ENCODE results near the gene KDM4B. TPM values are rescaled to one million over a fixed set of nuclear protein-coding genes. Genes with fewer than 3 reads are reported as not detected.
"Not testable (repeated sequence)": the region's sequence is repeated elsewhere in the genome, so short reads cannot be mapped to it uniquely, and the experiment has no call there.

KDM4B gene
- total RNA-seq, 2 experiments from 2014 or later: 44.9 to 47.0 TPM

DNA sequence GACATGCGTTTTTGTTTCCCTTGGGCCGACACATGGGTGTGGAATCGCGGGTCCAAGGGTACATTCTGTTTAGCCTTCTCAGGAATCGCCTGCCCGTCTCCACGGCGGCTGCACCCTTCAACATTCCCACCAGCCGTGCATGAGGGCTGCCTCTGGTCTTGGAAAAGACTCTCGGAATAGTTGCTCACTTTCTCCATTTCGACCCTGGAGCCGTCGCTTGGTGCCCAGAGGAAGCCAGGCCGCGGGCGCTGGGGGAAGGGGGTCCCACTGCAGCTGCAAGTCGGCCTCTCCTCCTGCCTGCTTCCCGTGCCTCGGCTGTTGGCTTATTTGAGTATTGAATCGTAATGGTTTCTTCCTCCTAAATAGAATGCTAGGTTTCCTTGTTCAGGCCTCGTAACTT, 51.5 kb downstream of the KDM4B start:
- ATAC-seq (no peak), DNase-seq (no peak)
- Mint-ChIP-seq H3K27me3 (ENCODE audit: low read depth) (no peaks in the 10 kb centered on the region), H3K4me1 (ENCODE audit: low read depth) (no peaks in the 10 kb centered on the region), H3K27ac (no peak overlapping the region), H3K4me3 (no peak overlapping the region), H3K36me3 (ENCODE audit: low read depth) (peaks cover 5% of the 10 kb centered on the region), H3K9me3 (ENCODE audit: insufficient read depth) (no peaks in the 10 kb centered on the region)
- ChIA-PET POLR2A (no interaction called here), CTCF (no interaction called here)

- Mint-ChIP-seq H3K4me3 (no peak overlapping the region), H3K4me1 (ENCODE audit: low read depth) (no peaks in the 10 kb centered on the region), H3K27ac (no peak overlapping the region), H3K27me3 (ENCODE audit: low read depth) (no peaks in the 10 kb centered on the region), H3K36me3 (ENCODE audit: low read depth) (peaks cover 5% of the 10 kb centered on the region), H3K9me3 (ENCODE audit: insufficient read depth) (no peaks in the 10 kb centered on the region)
- POLR2A ChIA-PET: interaction anchor here (0.6 kb wide), 1 partner anchor 329 kb away, joined by 4 read pairs; no protein-coding TSS in a partner anchor
- no peak for DNase-seq
- no peak for ATAC-seq
- CTCF ChIA-PET: no interaction called here
These were observed 52.1 kb downstream of the KDM4B start for GRCh38 chr19:5021046-5021445.

DNA sequence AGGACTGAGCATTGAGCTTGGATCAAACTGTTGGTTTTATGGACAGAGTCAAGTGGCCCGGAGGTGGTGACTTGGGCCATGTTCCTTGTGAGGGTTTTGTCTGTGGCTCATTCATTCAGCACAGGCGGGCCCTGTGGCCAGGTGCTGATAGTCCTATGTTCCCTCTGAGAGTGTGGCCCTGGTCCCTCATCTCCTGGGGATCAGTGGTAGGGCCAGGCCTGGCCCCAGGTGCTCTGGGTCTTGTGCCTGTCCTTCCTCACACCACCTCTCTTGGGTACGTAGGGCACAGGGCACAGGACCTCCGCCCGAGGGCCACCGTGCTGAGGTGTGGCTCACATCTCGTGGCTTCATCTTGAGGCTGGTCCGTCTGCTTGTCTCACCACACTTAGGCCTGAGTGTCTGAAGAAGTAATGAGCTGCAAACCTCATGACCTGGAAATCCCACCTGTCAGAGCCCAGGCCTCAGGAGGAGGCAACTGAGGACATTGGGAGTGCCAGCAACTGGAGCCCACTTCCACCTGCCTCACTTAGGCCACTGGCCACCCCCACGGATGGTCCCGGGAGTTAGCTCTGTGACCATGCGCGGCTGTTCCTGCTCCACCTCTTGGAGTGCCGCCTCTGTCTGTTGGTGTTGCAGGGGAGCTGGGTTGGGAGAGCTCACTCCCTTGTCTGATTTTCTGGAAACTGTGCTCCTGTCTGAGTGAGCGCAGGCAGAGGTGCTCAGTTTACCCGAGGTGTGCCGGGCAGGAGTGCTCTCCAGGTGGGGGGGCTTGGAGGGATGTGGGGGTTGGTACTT, 53.4 kb downstream of the KDM4B start:
- H3K27ac Mint-ChIP-seq: no peak overlapping the region
- H3K36me3 Mint-ChIP-seq (ENCODE audit: low read depth): peaks cover 5% of the 10 kb centered on the region
- no peaks in the 10 kb centered on the region for H3K27me3 Mint-ChIP-seq (ENCODE audit: low read depth)
- no peak for ATAC-seq
- no peaks in the 10 kb centered on the region for H3K9me3 Mint-ChIP-seq (ENCODE audit: insufficient read depth)
- ChIA-PET CTCF (interaction anchor here (1.1 kb wide), 1 partner anchor 8 kb away, joined by 5 read pairs; no protein-coding TSS in a partner anchor), POLR2A (no interaction called here)
- no peak for DNase-seq
- no peak overlapping the region for H3K4me3 Mint-ChIP-seq
- no peaks in the 10 kb centered on the region for H3K4me1 Mint-ChIP-seq (ENCODE audit: low read depth)

- POLR2A ChIA-PET: no interaction called here
- CTCF ChIA-PET: no interaction called here
- Mint-ChIP-seq H3K27me3 (ENCODE audit: low read depth) (no peaks in the 10 kb centered on the region), H3K9me3 (ENCODE audit: insufficient read depth) (no peaks in the 10 kb centered on the region), H3K4me1 (ENCODE audit: low read depth) (no peaks in the 10 kb centered on the region), H3K4me3 (no peak overlapping the region), H3K36me3 (ENCODE audit: low read depth) (peaks cover 3% of the 10 kb centered on the region), H3K27ac (no peak overlapping the region)
- no peak for DNase-seq
- ATAC-seq: no peak
These were observed 54.2 kb downstream of the KDM4B start for GRCh38 chr19:5023128-5023571.

- ChIA-PET POLR2A (no interaction called here), CTCF (no interaction called here)
- Mint-ChIP-seq H3K4me3 (no peak overlapping the region), H3K36me3 (ENCODE audit: low read depth) (peaks cover 3% of the 10 kb centered on the region), H3K27me3 (ENCODE audit: low read depth) (no peaks in the 10 kb centered on the region), H3K27ac (no peak overlapping the region), H3K4me1 (ENCODE audit: low read depth) (peaks cover 2% of the 10 kb centered on the region), H3K9me3 (ENCODE audit: insufficient read depth) (no peaks in the 10 kb centered on the region)
- no peak for ATAC-seq
- DNase-seq: no peak
These were observed 55.4 kb downstream of the KDM4B start for GRCh38 chr19:5024282-5024681.

GRCh38 chr19:5025027-5025426, 56.1 kb downstream of the KDM4B start:
- Mint-ChIP-seq H3K27ac (no peak overlapping the region), H3K27me3 (ENCODE audit: low read depth) (no peaks in the 10 kb centered on the region), H3K4me3 (no peak overlapping the region), H3K4me1 (ENCODE audit: low read depth) (peaks cover 4% of the 10 kb centered on the region), H3K9me3 (ENCODE audit: insufficient read depth) (no peaks in the 10 kb centered on the region), H3K36me3 (ENCODE audit: low read depth) (peaks cover 3% of the 10 kb centered on the region)
- CTCF ChIA-PET: no interaction called here
- POLR2A ChIA-PET: no interaction called here
- ATAC-seq: no peak
- no peak for DNase-seq

- Mint-ChIP-seq H3K9me3 (ENCODE audit: insufficient read depth) (no peaks in the 10 kb centered on the region), H3K4me1 (ENCODE audit: low read depth) (peaks cover 4% of the 10 kb centered on the region), H3K4me3 (no peak overlapping the region), H3K27me3 (ENCODE audit: low read depth) (no peaks in the 10 kb centered on the region), H3K27ac (no peak overlapping the region), H3K36me3 (ENCODE audit: low read depth) (no peaks in the 10 kb centered on the region)
- ChIA-PET CTCF (interaction anchor here (1.4 to 2.1 kb wide), 2 partner anchors 26 to 217 kb away, joined by 6 to 8 read pairs; no protein-coding TSS in a partner anchor), POLR2A (no interaction called here)
- no peak for ATAC-seq
- DNase-seq: no peak
These were observed 57.9 kb downstream of the KDM4B start for GRCh38 chr19:5026706-5027273.

GRCh38 chr19:5028229-5028886, 59.4 kb downstream of the KDM4B start:
- H3K4me3 Mint-ChIP-seq: no peak overlapping the region
- H3K27ac Mint-ChIP-seq: no peak overlapping the region
- CTCF ChIA-PET: interaction anchor here (0.9 to 2.1 kb wide), 7 partner anchors 10 to 219 kb away, joined by 3 to 8 read pairs (median 3); no protein-coding TSS in a partner anchor
- H3K36me3 Mint-ChIP-seq (ENCODE audit: low read depth): no peaks in the 10 kb centered on the region
- no peak for ATAC-seq
- H3K4me1 Mint-ChIP-seq (ENCODE audit: low read depth): peaks cover 4% of the 10 kb centered on the region
- no peaks in the 10 kb centered on the region for H3K9me3 Mint-ChIP-seq (ENCODE audit: insufficient read depth)
- no peaks in the 10 kb centered on the region for H3K27me3 Mint-ChIP-seq (ENCODE audit: low read depth)
- POLR2A ChIA-PET: interaction anchor here (0.7 kb wide), 1 partner anchor 60 kb away, joined by 3 read pairs; the partner anchor contains the start of gene KDM4B
- no peak for DNase-seq

DNA sequence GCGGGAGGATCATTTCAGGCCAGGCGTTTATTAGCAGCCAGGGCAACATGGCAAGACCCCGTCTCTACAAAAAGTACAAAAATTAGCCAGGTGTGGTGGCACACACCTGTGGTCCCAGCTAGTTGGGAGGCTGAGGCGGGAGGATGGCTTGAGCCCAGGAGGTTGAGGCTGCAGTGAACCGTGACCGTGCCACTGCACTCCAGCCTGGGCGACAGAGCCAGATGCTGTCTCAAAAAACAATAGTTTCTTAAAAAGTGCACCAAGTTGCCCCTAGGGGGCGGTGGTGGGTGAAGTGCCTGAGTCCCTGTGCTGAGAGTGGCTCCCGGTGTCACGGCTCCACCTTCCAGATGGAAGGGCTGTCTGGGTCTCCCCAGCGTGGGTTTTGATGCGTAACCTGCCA, 60.7 kb downstream of the KDM4B start:
- H3K27me3 Mint-ChIP-seq (ENCODE audit: low read depth); ATAC-seq; H3K27ac Mint-ChIP-seq; H3K4me3 Mint-ChIP-seq; POLR2A ChIA-PET; H3K9me3 Mint-ChIP-seq (ENCODE audit: insufficient read depth); H3K36me3 Mint-ChIP-seq (ENCODE audit: low read depth); H3K4me1 Mint-ChIP-seq (ENCODE audit: low read depth): not testable (repeated sequence)
- CTCF ChIA-PET: interaction anchor here (0.9 to 3.1 kb wide), 4 partner anchors 8 to 220 kb away, joined by 3 to 30 read pairs (median 4); no protein-coding TSS in a partner anchor
- DNase-seq: peak; percentile 71

GRCh38 chr19:5030136-5030820, 61.4 kb downstream of the KDM4B start:
- CTCF ChIA-PET: interaction anchor here (0.7 to 3.1 kb wide), 11 partner anchors 8 to 220 kb away, joined by 3 to 30 read pairs (median 5); partner anchors contain the start of gene PLIN3

DNA sequence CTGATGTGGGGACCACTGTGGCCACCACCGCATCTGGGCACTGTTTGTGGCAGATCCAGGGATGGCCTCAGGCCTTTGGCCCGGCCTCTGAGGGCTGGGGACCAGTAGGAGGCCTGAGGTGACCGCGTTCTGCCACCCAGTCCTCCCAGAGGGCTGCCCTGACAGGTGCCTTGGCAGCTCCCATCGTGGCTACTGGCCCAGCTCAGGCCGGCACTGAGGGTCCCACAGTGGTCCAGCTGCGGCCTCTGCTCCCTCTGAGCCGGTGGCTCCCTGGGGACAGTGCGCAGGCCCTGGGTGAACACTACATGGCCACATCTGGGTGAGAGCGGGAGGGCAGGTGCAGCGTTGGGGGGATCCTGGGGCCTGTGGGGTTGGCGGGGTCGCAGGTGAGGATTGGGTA, 61.9 kb downstream of the KDM4B start:
- CTCF ChIA-PET: interaction anchor here (0.6 to 3.1 kb wide), 14 partner anchors 9 to 221 kb away, joined by 3 to 30 read pairs (median 4); partner anchors contain the start of gene PLIN3
- peaks cover 2% of the 10 kb centered on the region for H3K36me3 Mint-ChIP-seq (ENCODE audit: low read depth)
- DNase-seq (no peak), ATAC-seq (no peak)
- no peak overlapping the region for H3K4me3 Mint-ChIP-seq
- H3K4me1 Mint-ChIP-seq (ENCODE audit: low read depth): peaks cover 4% of the 10 kb centered on the region
- no peak overlapping the region for H3K27ac Mint-ChIP-seq
- H3K9me3 Mint-ChIP-seq (ENCODE audit: insufficient read depth): no peaks in the 10 kb centered on the region
- no peaks in the 10 kb centered on the region for H3K27me3 Mint-ChIP-seq (ENCODE audit: low read depth)
- POLR2A ChIA-PET: interaction anchor here (0.8 to 1.4 kb wide), 2 partner anchors 60 to 158 kb away, joined by 4 read pairs; no protein-coding TSS in a partner anchor

More at GRCh38 chr19:5030136-5030820, 61.4 kb downstream of the KDM4B start:
- H3K4me3 Mint-ChIP-seq: no peak overlapping the region
- peak overlapping the region; percentile 15 for H3K27ac Mint-ChIP-seq
- peaks cover 4% of the 10 kb centered on the region for H3K4me1 Mint-ChIP-seq (ENCODE audit: low read depth)
- H3K27me3 Mint-ChIP-seq (ENCODE audit: low read depth): no peaks in the 10 kb centered on the region
- DNase-seq (no peak), ATAC-seq (no peak)
- no peaks in the 10 kb centered on the region for H3K9me3 Mint-ChIP-seq (ENCODE audit: insufficient read depth)
- POLR2A ChIA-PET: no interaction called here
- peaks cover 2% of the 10 kb centered on the region for H3K36me3 Mint-ChIP-seq (ENCODE audit: low read depth)
